DND-41 (cell line): ENCODE data around the gene SOX30.
"Not testable (repeated sequence)": the region's sequence is repeated elsewhere in the genome, so short reads cannot be mapped to it uniquely, and the experiment has no call there.

ENCODE experiments used
- ATAC-seq: fragments of 200-7000 bp; cut with Tn5 transposase; 3 replicates; pipeline ENCODE4 v1.9.1; 2021; ENCODE audit warnings: low read depth; ENCODE audit not compliant: insufficient read depth
- DNase-seq: peaks from one replicate; pipeline ENCODE4 v3.0.0-alpha.2; 2020
- H2AFZ ChIP-seq: 2 replicates; pipeline ENCODE4 v1.6.0; 2012; ENCODE audit warnings: low read depth, low read length
- H3K27ac ChIP-seq: 2 replicates; pipeline ENCODE4 v1.5.1; 2012; ENCODE audit warnings: low read length, inconsistent platforms
- H3K27me3 ChIP-seq: fragments of 200-600 bp; sonication (generic); 2 replicates; pipeline ENCODE4 v1.6.0; 2012; ENCODE audit warnings: low read length, mild to moderate bottlenecking, inconsistent platforms; ENCODE audit not compliant: insufficient read depth, poor library complexity
- H3K36me3 ChIP-seq: 2 replicates; pipeline ENCODE4 v1.5.1; 2012; ENCODE audit warnings: low read length, inconsistent platforms; ENCODE audit not compliant: insufficient read depth
- H3K4me1 ChIP-seq: 2 replicates; pipeline ENCODE4 v1.5.1; 2012; ENCODE audit warnings: mild to moderate bottlenecking, low read length; ENCODE audit not compliant: insufficient read depth
- H3K4me2 ChIP-seq: 2 replicates; pipeline ENCODE4 v1.6.0; 2012; ENCODE audit warnings: mild to moderate bottlenecking, moderate library complexity, low read length, inconsistent platforms; ENCODE audit not compliant: insufficient read depth
- H3K4me3 ChIP-seq, 2 experiments: fragments of 200-600 bp in 1 of 2; shearing (Covaris generic) in 1 of 2; 2 replicates each; pipeline ENCODE4 v1.5.1; 2012 to 2016; ENCODE audit warnings: inconsistent platforms in 2 of 2, low read length in 2 of 2, mild to moderate bottlenecking in 2 of 2, low read depth in 1 of 2, moderate library complexity in 1 of 2
- H3K79me2 ChIP-seq: 2 replicates; pipeline ENCODE4 v1.6.0; 2012; ENCODE audit warnings: low read length, inconsistent platforms; ENCODE audit not compliant: insufficient read depth
- H3K9ac ChIP-seq: 2 replicates; pipeline ENCODE4 v1.6.0; 2012; ENCODE audit warnings: low read depth, mild to moderate bottlenecking, inconsistent platforms, low read length, moderate library complexity
- H3K9me3 ChIP-seq: 2 replicates; pipeline ENCODE4 v1.5.1; 2012; ENCODE audit warnings: low read length, moderate library complexity, mild to moderate bottlenecking, inconsistent platforms; ENCODE audit not compliant: insufficient read depth, severe bottlenecking
- H4K20me1 ChIP-seq: 2 replicates; pipeline ENCODE4 v1.6.0; 2012; ENCODE audit warnings: low read length; ENCODE audit not compliant: insufficient read depth
- EZH2 ChIP-seq: IDR thresholded peaks from 3 replicates; pipeline ENCODE4 v1.6.1; 2012; ENCODE audit warnings: borderline replicate concordance, low read depth, mild to moderate bottlenecking, moderate library complexity, low read length, inconsistent platforms; ENCODE audit not compliant: severe bottlenecking
- TF ChIP-seq, protein P1 (sequence below): IDR thresholded peaks from 2 replicates; pipeline ENCODE4 v1.5.1; 2012; ENCODE audit warnings: borderline replicate concordance, low read length, moderate library complexity, mild to moderate bottlenecking; ENCODE audit not compliant: poor library complexity, severe bottlenecking; ENCODE audit errors: extremely low read depth

SOX30 gene

DNA sequence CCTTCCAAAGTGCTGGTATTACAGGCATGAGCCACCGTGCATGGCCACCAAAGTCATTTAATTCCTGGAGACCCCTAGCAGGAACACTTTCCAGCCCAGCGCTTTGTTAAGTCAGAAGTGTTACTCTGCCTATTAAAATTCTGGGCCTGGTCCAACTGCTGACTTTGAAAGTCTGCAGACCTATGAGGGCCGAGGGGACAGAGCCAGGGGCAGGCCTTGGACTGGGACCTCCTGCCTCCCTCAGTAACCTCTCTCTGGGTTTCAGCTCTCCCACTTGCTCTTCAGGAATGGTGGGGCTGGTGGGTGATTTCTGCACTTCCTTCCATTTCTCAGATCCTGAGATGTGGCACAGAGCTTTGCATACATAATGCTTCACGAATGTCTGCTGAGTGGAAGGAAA lies 28.8 kb upstream of the SOX30 start:
- H3K9ac ChIP-seq, result no peak overlapping the region

DNA sequence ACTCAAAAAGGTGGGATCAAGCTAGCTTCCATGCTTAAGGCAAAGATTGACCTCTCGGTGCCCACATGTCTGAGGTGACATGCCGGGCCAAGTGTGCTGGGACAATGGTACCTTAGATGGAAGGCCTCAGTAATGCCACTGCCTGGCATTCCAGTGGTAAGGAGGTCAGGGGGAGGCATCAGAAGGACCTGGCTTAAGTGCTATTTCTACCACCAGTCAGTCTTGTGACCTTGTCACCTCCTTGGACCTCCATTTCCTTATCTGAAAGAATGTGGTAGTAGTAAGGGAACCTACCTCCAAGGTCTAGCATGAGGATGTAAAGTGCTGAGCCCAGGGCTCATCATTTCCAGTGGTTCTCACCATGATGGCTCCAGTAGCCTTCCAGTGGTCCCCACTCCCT lies 28.0 kb upstream of the SOX30 start:
- Histone ChIP-seq H3K4me3 (no peak overlapping the region), H4K20me1 (no peaks in the 10 kb centered on the region), H3K27ac (no peak overlapping the region), H3K4me1 (no peaks in the 10 kb centered on the region), H3K27me3 (no peaks in the 10 kb centered on the region), H3K9ac (no peak overlapping the region), H3K36me3 (no peaks in the 10 kb centered on the region), H3K9me3 (no peaks in the 10 kb centered on the region), H3K79me2 (no peaks in the 10 kb centered on the region), H2AFZ (0 out of 2 replicates have a peak overlapping the region, but pooled peaks have one; percentile 1), H3K4me2 (no peak overlapping the region)
- DNase-seq (no peak), ATAC-seq (no peak)
- TF ChIP-seq EZH2, result no peak

More for the DNA sequence above, 28.8 kb upstream of the SOX30 start:
- Histone ChIP-seq H3K27ac (no peak overlapping the region), H3K4me2 (no peak overlapping the region), H2AFZ (no peak overlapping the region), H3K9me3 (no peaks in the 10 kb centered on the region), H3K27me3 (no peaks in the 10 kb centered on the region), H3K4me3 (no peak overlapping the region), H4K20me1 (no peaks in the 10 kb centered on the region), H3K79me2 (no peaks in the 10 kb centered on the region), H3K4me1 (no peaks in the 10 kb centered on the region), H3K36me3 (no peaks in the 10 kb centered on the region)
- ATAC-seq (no peak), DNase-seq (no peak)
- no peak for TF ChIP-seq EZH2
- TF ChIP-seq, protein P1, sequence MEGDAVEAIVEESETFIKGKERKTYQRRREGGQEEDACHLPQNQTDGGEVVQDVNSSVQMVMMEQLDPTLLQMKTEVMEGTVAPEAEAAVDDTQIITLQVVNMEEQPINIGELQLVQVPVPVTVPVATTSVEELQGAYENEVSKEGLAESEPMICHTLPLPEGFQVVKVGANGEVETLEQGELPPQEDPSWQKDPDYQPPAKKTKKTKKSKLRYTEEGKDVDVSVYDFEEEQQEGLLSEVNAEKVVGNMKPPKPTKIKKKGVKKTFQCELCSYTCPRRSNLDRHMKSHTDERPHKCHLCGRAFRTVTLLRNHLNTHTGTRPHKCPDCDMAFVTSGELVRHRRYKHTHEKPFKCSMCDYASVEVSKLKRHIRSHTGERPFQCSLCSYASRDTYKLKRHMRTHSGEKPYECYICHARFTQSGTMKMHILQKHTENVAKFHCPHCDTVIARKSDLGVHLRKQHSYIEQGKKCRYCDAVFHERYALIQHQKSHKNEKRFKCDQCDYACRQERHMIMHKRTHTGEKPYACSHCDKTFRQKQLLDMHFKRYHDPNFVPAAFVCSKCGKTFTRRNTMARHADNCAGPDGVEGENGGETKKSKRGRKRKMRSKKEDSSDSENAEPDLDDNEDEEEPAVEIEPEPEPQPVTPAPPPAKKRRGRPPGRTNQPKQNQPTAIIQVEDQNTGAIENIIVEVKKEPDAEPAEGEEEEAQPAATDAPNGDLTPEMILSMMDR, result no peak

GRCh38 chr5:157679801-157680200 lies 27.6 kb upstream of the SOX30 start:
- no peaks in the 10 kb centered on the region for H3K4me1 ChIP-seq

DNA sequence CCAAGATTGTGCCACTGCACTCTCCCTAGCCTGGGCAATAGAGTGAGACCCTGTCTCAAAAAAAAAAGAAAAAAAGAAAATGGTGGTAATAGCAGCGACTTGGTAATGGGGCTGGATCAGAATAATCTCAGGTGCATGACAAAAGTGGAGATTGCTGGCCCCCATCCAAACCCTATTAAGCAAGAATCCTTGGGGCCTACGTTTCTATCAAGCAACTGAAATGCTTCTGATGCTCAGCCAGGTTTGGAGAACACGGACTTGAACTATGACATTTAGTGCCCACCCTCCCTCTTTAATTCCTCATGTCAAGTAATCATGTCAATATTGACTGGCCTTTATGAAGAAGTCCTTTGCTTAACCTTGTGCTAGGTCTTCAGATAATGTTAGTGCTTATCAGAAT lies 25.7 kb upstream of the SOX30 start:
- no peaks in the 10 kb centered on the region for H3K36me3 ChIP-seq
- no peak overlapping the region for H2AFZ ChIP-seq
- no peaks in the 10 kb centered on the region for H3K4me1 ChIP-seq
- no peaks in the 10 kb centered on the region for H4K20me1 ChIP-seq
- no peak overlapping the region for H3K9ac ChIP-seq
- H3K4me2 ChIP-seq, result no peak overlapping the region
- no peak overlapping the region for H3K27ac ChIP-seq
- TF ChIP-seq EZH2, result no peak
- TF ChIP-seq, protein P1, result no peak
- DNase-seq (no peak), ATAC-seq (no peak)
- no peaks in the 10 kb centered on the region for H3K79me2 ChIP-seq
- H3K27me3 ChIP-seq, result no peaks in the 10 kb centered on the region
- H3K4me3 ChIP-seq, result no peak overlapping the region
- no peaks in the 10 kb centered on the region for H3K9me3 ChIP-seq

More at GRCh38 chr5:157679801-157680200, 27.6 kb upstream of the SOX30 start:
- ATAC-seq (no peak), DNase-seq (no peak)
- H3K36me3 ChIP-seq, result no peaks in the 10 kb centered on the region
- no peaks in the 10 kb centered on the region for H3K9me3 ChIP-seq
- H3K27me3 ChIP-seq, result no peaks in the 10 kb centered on the region
- H3K4me2 ChIP-seq, result no peak overlapping the region
- H3K27ac ChIP-seq, result no peak overlapping the region
- no peak overlapping the region for H2AFZ ChIP-seq
- no peak overlapping the region for H3K4me3 ChIP-seq
- no peaks in the 10 kb centered on the region for H4K20me1 ChIP-seq
- no peak for TF ChIP-seq EZH2
- TF ChIP-seq, protein P1, result no peak
- H3K79me2 ChIP-seq, result no peaks in the 10 kb centered on the region
- no peak overlapping the region for H3K9ac ChIP-seq

- not testable (repeated sequence) for ATAC-seq, H3K9ac ChIP-seq, H3K27ac ChIP-seq, H3K4me1 ChIP-seq, H3K4me3 ChIP-seq, H3K27me3 ChIP-seq, H3K79me2 ChIP-seq, H3K36me3 ChIP-seq, H2AFZ ChIP-seq, H4K20me1 ChIP-seq, DNase-seq, H3K4me2 ChIP-seq
- H3K9me3 ChIP-seq, result peaks cover 11% of the 10 kb centered on the region
Observed at GRCh38 chr5:157674351-157674750, 22.1 kb upstream of the SOX30 start.
